Stomach (tissue), 8 donors: Measurements from ENCODE around the gene RXYLT1. TPM values are rescaled to one million over a fixed set of nuclear protein-coding genes. Genes with fewer than 3 reads are reported as not detected.

ENCODE experiments used
- polyA plus RNA-seq, 3 donors: library from polyadenylated mRNA; stranded (reverse); fragments of 200-250 nt; gene quantifications; one replicate each; pipeline ENCODE4 v1.2.3, GENCODE V29; 2013
- small RNA-seq, 4 donors: library from RNA; depleted of rRNA; stranded (forward); fragments of <200 nt; gene quantifications; one replicate each; pipeline ENCODE3, GENCODE V24; 2016
- total RNA-seq, 5 donors: library from RNA; depleted of rRNA; stranded (reverse); fragments of >200 nt; gene quantifications; one replicate each; pipeline versions ENCODE4 v1.1.0 to v1.2.3, GENCODE V29; 2014 to 2016
- donor health status: healthy with polysubstance abuse.
- donor health status: Bipolar disorder and iron deficiency.
- donor health status: healthy.

Gene RXYLT1
- total and polyA plus RNA-seq, 8 donors: 4.5 to 33.0 (median 11.2) TPM

Small RNAs within 50 kb of the gene (small RNA-seq; reads per million reads assigned to genes)
- 0 reads per million in 4 donors for gene AC084357.1

Other genes with a start within 250 kb of the RXYLT1 start
- gene DPY19L2, start 111.4 kb upstream of the RXYLT1 start, total RNA-seq: 10 to 100 TPM in 3 of 5 donors, 1 to 10 TPM in 2; 4.5 to 39.5 (median 10.7) TPM
- gene DPY19L2, start 111.4 kb upstream of the RXYLT1 start, polyA plus RNA-seq: 1 to 10 TPM in 1 of 3 donors, under 1 TPM in 2; 0.46 to 5.2 (median 0.75) TPM
- gene SRGAP1, start 64.8 kb downstream of the RXYLT1 start, total RNA-seq: 10 to 100 TPM in 4 of 5 donors, 1 to 10 TPM in 1; 5.7 to 37.9 (median 17.9) TPM
- 1 to 10 TPM in 1 of 3 donors, under 1 TPM in 2; 0.70 to 1.1 (median 0.92) TPM for gene SRGAP1, start 64.8 kb downstream of the RXYLT1 start, polyA plus RNA-seq